ENCODE results near the gene MARCHF11.

The MARCHF11 gene

GRCh38 chr5:16064135-16064893 lies 115.3 kb downstream of the MARCHF11 start:
- in situ Hi-C loops (cut with MboI; ENCODE audit: low sequenced_read_pairs) = no loop called here

GRCh38 chr5:16061163-16061562 lies 118.4 kb downstream of the MARCHF11 start:
- in situ Hi-C loops (cut with MboI; ENCODE audit: low sequenced_read_pairs) = no loop called here

- in situ Hi-C loops (cut with MboI; ENCODE audit: low sequenced_read_pairs) = no loop called here
Measured at GRCh38 chr5:16057277-16057676, 122.3 kb downstream of the MARCHF11 start.

GRCh38 chr5:16051246-16051755 lies 128.3 kb downstream of the MARCHF11 start:
- in situ Hi-C loops (cut with MboI; ENCODE audit: low sequenced_read_pairs) = no loop called here

- in situ Hi-C loops (cut with MboI; ENCODE audit: low sequenced_read_pairs) = no loop called here
Measured at GRCh38 chr5:16050414-16050813, 129.2 kb downstream of the MARCHF11 start.

GRCh38 chr5:16049761-16050160 lies 129.8 kb downstream of the MARCHF11 start:
- in situ Hi-C loops (cut with MboI; ENCODE audit: low sequenced_read_pairs) = no loop called here

GRCh38 chr5:16048132-16048531 lies 131.5 kb downstream of the MARCHF11 start:
- in situ Hi-C loops (cut with MboI; ENCODE audit: low sequenced_read_pairs) = no loop called here

GRCh38 chr5:16043349-16043965 lies 136.1 kb downstream of the MARCHF11 start:
- in situ Hi-C loops (cut with MboI; ENCODE audit: low sequenced_read_pairs) = no loop called here

GRCh38 chr5:16037121-16037845 lies 142.3 kb downstream of the MARCHF11 start:
- in situ Hi-C loops (cut with MboI; ENCODE audit: low sequenced_read_pairs) = no loop called here

GRCh38 chr5:16034319-16035001 lies 145.1 kb downstream of the MARCHF11 start:
- in situ Hi-C loops (cut with MboI; ENCODE audit: low sequenced_read_pairs) = no loop called here

GRCh38 chr5:16033187-16033925 lies 146.2 kb downstream of the MARCHF11 start:
- in situ Hi-C loops (cut with MboI; ENCODE audit: low sequenced_read_pairs) = no loop called here

- in situ Hi-C loops (cut with MboI; ENCODE audit: low sequenced_read_pairs) = no loop called here
Measured at GRCh38 chr5:16028708-16029107, 150.9 kb downstream of the MARCHF11 start.

GRCh38 chr5:16025681-16026080 lies 153.9 kb downstream of the MARCHF11 start:
- in situ Hi-C loops (cut with MboI; ENCODE audit: low sequenced_read_pairs) = no loop called here

GRCh38 chr5:16018970-16019369 lies 160.6 kb downstream of the MARCHF11 start:
- in situ Hi-C loops (cut with MboI; ENCODE audit: low sequenced_read_pairs) = no loop called here

GRCh38 chr5:16017720-16018119 lies 161.9 kb downstream of the MARCHF11 start:
- in situ Hi-C loops (cut with MboI; ENCODE audit: low sequenced_read_pairs) = no loop called here
